Urothelium cell line (cell line): ENCODE measurements around the gene NCK1.

Source experiments
- DNase-seq: peaks from one replicate; pipeline ENCODE4 v3.0.0; 2011; ENCODE audit warnings: low spot score, mixed read lengths
- FAIRE-seq: peaks from 2 replicates; lab custom pipeline; 2011; peaks lifted over from hg19 to GRCh38; lab: Jason Lieb, UNC

The NCK1 gene

GRCh38 chr3:136904746-136905145 lies 42.7 kb downstream of the NCK1 start:
- no peak for DNase-seq
- FAIRE-seq, result no peak

DNA sequence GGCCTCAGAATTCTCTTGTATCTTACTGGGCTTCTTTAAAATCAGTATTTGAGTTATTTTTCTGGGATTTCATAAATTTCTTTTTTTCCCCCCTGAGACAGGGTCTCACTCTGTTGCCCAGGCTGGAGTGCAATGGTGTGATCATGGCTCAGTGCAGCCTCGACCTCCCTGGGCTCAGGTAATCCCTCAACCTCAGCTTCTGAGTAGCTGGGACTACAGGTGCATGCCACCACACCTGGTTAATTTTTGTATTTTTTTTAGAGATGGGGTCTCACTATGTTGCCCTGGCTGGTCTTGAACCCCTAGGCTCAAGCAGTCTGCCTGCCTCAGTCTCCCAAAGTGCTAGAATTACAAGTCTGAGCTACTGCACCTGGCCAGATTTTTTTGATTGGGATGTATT lies 43.5 kb downstream of the NCK1 start:
- no peak for DNase-seq
- no peak for FAIRE-seq

GRCh38 chr3:136906725-136907124 lies 44.7 kb downstream of the NCK1 start:
- DNase-seq (no peak), FAIRE-seq (no peak)

- no peak for FAIRE-seq
- no peak for DNase-seq
Measured at GRCh38 chr3:136908297-136908696, 46.3 kb downstream of the NCK1 start.

DNA sequence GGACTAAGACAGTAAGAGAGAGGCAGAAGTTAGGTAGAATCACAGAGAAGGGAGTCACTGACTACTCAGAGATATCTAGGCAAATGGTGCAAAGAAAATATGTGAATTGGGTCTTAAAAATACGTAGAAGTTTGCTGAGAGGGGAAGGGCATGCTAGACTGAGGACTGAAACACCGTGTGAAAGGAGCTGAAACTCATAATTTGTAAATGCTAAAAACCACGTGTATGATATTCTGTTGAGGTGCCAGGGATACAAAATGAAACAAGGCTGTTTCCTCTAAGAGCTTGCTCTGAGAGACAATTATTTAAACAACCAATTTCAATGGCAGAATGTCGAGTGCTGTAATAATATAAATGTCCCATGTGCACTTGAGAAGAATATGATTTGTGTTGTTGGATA lies 47.2 kb downstream of the NCK1 start:
- DNase-seq (no peak), FAIRE-seq (no peak)

DNA sequence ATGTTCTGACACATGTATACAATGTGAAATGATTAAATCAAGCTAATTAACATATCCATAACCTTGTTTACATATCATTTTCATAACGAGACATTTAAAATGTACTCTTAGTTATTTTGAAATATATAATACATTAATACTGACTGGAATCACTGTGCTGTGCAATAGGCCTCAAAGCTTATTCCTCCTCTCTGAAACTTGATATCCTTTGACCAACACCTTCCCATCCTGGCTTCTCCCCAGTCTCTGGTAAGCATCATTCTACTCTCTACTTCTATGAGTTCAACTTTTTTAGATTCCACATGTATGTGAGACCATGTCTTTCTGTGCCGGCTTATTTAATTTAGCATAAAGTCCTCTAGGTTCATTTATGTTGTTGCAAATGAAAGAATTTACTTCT lies 48.7 kb downstream of the NCK1 start:
- FAIRE-seq, result no peak

GRCh38 chr3:136913168-136913567 lies 51.2 kb downstream of the NCK1 start:
- DNase-seq, result no peak
- no peak for FAIRE-seq

More for the DNA sequence above, 48.7 kb downstream of the NCK1 start:
- no peak for DNase-seq

- FAIRE-seq (no peak), DNase-seq (no peak)
Measured at GRCh38 chr3:136914739-136915138, 52.7 kb downstream of the NCK1 start.

DNA sequence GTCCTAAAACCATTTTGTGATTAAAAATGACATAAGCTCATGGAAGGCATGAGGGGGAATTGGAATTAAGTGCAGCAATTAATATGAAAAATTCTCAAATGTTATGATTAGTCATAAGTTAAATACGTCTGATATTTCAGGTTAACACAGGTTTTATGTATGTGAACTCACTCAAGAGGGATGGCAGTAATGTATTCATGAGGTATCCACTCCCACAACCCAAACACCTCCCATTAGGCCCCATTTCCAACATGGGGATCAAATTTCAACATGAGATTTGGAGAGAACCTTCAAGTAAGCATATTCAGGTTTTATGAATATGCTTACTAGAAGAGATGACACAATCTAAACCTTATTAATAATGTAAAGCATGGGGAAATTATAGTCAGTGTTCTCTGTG lies 54.2 kb downstream of the NCK1 start:
- DNase-seq (no peak), FAIRE-seq (no peak)

DNA sequence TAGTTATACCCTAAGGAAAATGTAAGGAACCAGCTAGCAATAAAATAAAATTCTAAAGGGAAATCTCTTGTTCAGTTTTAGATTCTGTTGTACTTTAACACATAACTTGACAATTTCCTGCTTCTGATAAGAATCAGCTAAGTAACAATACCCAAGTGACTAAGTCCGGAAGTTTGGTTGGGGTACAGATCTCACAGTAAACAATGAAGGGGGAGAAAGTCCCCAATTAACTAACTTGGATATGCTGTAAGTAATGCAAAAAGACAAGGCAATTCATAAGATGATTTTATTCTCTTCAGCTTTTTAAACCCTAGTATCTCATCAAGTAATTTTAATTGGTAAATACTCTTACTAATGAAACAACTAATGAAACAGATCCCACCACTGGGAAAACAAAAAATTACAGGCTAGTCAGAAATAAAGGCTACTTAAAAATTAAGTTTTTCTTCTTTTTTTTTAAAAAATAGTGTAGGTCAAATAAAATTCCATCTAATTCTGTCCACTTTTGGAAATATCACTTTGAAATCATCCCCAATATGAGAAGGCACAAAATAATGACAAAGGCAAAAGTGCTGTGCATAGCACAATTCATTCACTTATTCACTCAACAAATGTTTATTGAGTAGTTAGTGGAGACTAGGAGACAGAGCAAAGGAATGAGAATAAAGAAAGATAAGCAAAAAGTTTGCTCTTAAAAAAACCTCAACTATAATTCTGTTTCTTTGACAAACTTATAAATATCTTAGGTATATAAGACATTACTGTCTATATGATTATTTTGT lies 58.0 kb downstream of the NCK1 start:
- FAIRE-seq, result no peak
- DNase-seq, result no peak

DNA sequence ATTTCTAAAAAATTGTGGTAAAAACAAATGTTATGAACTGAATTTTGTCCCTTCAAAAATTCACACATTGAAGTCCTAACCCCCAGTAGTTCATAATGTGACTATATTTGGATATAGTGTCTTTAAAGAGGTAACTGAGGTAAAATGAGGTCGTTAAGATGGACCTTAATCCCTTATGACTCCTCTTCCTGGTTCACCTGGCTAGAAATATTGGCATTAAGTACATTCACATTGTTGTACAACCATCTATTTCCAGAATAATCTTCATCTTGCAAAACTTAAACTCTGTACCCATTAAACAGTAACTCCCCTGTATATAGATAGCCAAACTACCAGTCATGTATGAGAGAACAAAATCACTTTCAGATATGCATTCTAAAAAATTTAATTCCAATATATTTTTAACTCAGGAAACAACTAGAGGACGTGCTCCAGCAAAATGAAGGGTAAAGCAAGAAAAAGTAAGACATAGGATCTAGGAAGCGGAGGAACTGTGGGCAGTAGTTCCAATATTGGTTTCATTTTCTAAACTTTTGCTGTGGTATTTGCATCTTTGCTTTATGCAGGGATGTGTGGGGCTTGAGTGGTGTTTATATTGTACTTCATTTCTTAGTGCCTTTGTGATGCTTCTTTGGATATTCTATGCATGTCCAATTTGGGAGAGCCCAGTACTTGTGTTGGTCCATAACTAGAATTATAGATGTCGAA lies 59.0 kb downstream of the NCK1 start:
- no peak for FAIRE-seq
- DNase-seq, result no peak

GRCh38 chr3:136925425-136926190 lies 63.6 kb downstream of the NCK1 start:
- FAIRE-seq, result no peak
- no peak for DNase-seq

DNA sequence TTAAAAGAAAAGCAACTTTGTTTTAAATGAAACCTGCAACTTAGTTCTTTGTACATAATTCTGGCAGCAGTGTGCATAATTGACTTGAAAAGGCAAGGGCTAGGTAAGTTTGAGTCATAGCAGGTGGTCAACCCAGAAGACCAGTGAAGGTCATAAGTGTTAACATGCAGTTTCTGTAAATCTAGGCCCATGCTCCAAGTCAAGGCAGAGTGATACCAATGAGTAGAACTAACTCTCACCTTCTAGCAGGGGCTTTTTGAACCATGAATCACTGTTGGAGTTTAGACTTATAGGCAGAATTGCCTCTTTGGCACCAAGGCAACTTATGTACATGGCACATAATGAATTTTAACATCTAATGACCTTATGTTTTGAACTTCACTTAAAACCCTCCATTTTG lies 66.2 kb downstream of the NCK1 start:
- FAIRE-seq (no peak), DNase-seq (no peak)

DNA sequence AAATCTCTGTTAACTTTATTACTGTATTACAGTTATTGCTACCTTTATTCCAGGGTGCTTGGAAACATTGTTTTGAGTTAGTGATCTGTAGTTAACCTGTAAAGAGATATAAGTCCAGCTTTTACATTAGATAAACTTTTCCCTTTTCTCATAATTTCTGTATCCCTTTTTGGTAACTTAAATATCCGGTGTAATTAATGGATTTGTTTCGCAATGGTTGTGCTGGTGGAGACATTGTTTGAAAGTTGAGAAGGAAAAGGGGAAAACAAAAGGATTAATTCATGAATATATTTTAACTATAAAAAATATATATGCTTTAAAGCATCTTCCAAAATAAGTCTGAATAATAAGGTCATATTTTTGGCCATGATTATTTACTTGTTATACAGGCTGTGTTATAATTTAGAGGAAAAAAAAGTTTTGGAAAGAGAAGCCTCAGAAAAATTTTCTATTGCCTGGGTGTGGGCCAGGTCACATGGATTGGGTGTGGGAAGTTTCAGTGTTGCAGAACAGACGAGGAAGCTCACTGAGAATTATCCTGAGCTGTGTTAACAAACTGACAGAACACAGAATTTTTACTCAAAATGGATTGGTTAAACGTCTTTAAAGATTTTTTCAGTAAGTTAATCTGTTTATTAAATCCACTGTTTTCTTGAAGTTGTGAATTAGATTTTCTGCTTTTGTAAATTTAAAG lies 68.1 kb downstream of the NCK1 start:
- DNase-seq (no peak), FAIRE-seq (no peak)

GRCh38 chr3:136931606-136932005 lies 69.6 kb downstream of the NCK1 start:
- no peak for FAIRE-seq
- no peak for DNase-seq

- no peak for DNase-seq
- no peak for FAIRE-seq
Measured at GRCh38 chr3:136932523-136932922, 70.5 kb downstream of the NCK1 start.

GRCh38 chr3:136932978-136933772 lies 71.2 kb downstream of the NCK1 start:
- FAIRE-seq (no peak), DNase-seq (no peak)

- DNase-seq (no peak), FAIRE-seq (no peak)
Measured at GRCh38 chr3:136937175-136937574, 75.2 kb downstream of the NCK1 start.

- no peak for FAIRE-seq
- no peak for DNase-seq
Measured at GRCh38 chr3:136937851-136938250, 75.8 kb downstream of the NCK1 start.

DNA sequence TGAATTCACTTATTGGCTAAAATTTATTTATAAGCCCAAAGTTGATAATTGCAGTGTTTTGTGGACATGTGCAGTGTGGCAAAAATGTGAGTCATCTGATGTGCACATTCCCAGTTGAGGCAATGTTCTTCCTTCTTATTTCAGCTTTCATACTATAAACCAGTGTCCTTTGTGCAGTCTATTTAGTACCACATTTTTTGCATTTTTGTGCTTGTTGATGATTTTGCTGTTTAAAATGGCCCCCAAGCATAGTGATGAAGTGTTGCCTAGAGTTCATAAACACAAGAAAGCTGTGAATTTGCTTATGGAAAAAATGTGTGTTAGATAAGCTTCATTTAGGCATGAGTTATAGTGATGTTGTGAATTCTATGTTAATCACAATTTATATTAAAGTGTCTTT lies 76.3 kb downstream of the NCK1 start:
- DNase-seq (no peak), FAIRE-seq (no peak)
